GM19043 (cell line): ENCODE results near the gene PLEKHA7.
"Not testable (repeated sequence)": the region's sequence is repeated elsewhere in the genome, so short reads cannot be mapped to it uniquely, and the experiment has no call there.

Experiments
- ATAC-seq: cut with Tn5 transposase; IDR thresholded peaks from one replicate; pipeline ENCODE4 v1.9.1; 2021; ENCODE audit warnings: low read depth; ENCODE audit not compliant: unreplicated experiment

Gene PLEKHA7, protein sequence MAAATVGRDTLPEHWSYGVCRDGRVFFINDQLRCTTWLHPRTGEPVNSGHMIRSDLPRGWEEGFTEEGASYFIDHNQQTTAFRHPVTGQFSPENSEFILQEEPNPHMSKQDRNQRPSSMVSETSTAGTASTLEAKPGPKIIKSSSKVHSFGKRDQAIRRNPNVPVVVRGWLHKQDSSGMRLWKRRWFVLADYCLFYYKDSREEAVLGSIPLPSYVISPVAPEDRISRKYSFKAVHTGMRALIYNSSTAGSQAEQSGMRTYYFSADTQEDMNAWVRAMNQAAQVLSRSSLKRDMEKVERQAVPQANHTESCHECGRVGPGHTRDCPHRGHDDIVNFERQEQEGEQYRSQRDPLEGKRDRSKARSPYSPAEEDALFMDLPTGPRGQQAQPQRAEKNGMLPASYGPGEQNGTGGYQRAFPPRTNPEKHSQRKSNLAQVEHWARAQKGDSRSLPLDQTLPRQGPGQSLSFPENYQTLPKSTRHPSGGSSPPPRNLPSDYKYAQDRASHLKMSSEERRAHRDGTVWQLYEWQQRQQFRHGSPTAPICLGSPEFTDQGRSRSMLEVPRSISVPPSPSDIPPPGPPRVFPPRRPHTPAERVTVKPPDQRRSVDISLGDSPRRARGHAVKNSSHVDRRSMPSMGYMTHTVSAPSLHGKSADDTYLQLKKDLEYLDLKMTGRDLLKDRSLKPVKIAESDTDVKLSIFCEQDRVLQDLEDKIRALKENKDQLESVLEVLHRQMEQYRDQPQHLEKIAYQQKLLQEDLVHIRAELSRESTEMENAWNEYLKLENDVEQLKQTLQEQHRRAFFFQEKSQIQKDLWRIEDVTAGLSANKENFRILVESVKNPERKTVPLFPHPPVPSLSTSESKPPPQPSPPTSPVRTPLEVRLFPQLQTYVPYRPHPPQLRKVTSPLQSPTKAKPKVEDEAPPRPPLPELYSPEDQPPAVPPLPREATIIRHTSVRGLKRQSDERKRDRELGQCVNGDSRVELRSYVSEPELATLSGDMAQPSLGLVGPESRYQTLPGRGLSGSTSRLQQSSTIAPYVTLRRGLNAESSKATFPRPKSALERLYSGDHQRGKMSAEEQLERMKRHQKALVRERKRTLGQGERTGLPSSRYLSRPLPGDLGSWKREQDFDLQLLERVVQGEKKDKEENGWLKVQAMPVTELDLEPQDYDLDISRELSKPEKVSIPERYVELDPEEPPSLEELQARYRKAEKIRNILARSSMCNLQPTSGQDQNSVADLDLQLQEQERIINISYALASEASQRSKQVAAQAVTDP

DNA sequence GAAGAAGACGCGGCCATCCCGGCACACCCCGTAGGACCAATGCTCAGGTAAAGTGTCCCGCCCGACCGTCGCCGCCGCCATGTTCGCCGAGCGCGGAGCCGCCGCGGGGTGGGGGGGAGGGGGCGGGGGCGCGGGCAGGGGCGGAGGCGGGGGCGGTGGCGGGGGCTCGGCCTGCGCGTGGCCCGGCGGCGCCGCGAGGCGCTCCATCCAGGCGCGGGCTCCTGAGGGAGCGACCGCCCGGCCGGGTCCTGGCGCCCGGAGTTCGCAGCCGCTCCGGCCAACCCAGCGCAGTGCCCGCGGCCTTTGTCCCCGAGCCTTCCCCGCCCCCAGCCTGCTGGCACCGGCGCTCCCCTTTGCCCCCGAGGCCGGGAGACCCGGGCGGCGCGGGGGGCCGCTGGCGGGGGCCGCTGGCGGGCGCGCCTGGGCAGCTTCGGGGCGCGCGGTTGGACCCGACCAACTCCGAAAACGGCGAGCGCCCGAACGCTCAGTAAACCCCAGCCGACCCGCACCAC is at the start of gene PLEKHA7:
Gene PLEKHA7, minus strand, starts transcription at position 94 of the 512 bp plus-strand sequence. Its CDS starts 13 bp downstream, at position 81.
- no peak for ATAC-seq

DNA sequence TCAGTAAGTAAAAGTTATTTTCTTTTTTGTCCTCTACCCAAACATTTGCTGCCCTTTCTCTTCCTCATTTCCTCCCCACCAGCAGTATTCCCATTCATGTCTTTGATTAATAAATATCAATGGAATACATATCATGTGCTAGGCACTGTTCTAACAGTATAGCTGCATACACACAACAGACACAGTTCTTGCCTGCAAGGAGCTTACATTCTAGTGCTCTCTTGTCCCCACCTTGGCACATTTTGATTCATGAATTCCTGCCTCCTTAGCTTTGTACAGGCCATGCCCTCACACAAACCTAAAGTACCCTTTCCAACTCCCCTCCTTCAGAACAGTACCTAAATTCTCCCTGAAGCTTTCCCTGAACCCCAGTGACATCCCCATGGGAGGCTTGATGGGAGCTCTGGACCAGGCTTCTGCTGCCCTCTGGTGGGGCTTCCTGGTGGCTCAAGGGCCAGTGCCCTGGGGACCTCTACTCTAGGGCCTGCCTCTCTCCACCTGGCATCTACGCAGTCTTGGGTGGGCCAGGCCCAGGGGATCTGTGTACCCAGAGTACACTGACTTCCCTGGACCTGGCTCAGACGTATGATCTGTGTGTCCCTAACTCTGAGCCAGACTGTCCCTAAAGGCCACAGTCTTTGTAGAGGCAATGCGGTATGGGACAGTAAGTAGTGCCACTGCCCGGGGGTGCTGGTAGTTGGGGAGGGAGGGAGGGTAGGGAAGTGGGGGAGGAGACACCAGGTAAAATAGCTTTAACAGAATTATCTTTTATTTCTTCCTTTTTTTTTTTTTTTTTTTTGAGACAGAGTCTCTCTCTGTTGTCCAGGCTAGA is 49.2 kb upstream of the PLEKHA7 start:
- ATAC-seq: peak; percentile 57

DNA sequence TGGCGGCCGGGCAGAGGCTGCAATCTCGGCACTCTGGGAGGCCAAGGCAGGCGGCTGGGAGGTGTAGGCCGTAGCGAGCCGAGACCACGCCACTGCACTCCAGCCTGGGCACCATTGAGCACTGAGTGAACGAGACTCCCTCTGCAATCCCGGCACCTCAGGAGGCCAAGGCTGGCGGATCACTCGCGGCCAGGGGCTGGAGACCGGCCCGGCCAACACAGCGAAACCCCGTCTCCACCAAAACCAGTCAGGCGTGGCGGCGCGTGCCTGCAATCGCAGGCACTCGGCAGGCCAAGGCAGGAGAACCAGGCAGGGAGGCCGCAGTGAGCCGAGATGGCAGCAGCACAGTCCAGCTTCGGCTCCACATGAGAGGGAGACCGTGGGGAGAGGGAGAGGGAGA is 36.9 kb upstream of the PLEKHA7 start:
- ATAC-seq: not testable (repeated sequence)

DNA sequence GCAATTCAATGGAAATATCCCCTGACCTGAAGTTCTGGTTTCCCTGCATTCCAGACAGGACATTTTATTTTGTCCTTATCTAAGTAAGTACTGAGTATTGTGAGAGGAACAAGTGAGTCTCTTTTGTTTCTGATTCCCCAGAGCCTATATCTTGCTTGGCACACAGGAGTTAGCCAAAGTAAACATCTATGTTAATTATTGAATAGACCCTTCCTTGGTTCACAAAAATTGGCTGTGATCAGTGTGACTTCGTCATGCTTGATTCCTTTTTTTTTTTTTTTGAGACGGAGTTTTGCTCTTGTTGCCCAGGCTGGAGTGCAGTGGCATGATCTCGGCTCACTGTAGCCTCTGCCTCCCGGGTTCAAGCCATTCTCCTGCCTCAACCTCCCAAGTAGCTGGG is 34.3 kb upstream of the PLEKHA7 start:
- not testable (repeated sequence) for ATAC-seq

DNA sequence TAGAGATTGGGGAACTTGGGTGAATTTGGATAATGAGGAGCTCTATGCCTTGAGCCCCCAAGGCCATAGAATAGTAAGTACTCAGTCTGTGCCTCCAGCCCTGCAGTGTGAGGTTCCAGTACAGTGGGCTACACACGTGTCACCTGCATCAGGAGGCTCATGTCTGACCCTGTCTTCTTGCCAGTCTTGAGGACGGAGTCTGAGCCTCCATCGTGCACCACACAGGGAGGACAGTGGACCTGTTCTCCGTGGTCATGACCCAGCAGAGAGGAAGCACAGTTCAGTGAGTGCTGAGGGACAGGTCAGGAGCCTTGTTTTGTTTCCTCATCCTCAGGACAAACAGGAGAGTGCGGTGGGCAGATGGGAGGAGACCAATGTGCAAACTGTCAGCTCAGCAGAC is 32.5 kb upstream of the PLEKHA7 start:
- no peak for ATAC-seq

DNA sequence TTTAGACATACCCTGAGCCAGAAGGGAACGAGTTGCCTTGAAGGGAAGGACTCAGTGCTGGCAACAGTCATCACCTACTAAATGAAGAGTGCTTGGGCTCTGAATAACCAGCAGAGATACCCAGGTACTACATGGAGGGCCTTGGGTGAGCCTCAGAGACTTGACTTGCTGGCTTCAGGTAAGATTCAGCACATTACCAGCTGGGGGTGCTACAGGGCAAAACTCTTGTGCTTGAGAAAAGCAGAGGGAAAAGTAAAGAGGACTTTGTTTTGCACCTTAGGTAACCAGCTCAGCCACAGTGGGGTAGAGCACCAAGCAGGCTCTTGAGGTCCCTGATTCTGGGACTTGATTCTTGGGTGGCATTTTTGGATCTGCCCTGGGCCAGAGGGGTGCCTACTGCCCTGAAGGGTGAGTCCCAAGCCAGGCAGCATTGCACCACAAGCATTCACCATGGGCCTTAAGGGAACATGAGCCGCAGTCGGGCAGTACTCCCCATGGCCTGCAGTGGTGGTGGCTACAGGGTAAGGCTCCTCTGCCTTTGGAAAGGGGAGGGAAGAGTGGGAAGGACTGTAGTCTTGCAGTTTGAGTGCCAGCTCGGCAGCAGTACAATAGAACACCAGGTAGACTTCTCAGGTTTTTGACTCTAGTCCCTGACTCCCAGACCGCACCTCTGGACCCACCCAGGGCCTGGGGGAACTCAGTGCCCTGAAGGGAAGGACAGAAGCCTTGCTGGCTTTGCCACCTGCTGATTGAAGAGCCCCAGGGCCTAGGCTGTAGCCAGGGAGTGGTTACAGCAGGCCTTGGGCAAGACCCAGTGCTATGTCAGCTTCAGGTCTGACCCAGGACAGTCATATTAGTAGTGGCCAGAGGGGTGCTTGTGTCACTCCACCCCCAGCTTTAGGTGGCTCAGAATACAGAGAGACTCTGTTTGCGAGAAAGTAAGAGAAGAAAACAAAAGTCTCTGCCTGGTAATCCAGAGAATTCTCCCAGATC is 22.7 kb upstream of the PLEKHA7 start:
- no peak for ATAC-seq

DNA sequence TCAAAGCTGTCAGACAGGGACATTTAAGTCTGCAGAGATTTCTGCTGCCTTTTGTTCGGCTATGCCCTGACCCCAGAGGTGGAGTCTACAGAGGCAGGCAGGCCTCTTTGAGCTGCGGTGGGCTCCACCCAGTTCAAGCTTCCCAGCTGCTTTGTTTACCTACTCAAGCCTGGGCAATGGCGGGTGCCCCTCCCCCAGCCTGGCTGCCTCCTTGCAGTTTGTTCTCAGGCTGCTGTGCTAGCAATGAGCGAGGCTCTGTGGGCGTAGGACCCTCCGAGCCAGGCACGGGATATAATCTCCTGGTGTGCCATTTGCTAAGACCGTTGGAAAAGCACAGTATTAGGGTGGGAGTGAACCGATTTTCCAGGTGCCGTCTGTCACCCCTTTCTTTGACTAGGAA is 19.8 kb upstream of the PLEKHA7 start:
- not testable (repeated sequence) for ATAC-seq

DNA sequence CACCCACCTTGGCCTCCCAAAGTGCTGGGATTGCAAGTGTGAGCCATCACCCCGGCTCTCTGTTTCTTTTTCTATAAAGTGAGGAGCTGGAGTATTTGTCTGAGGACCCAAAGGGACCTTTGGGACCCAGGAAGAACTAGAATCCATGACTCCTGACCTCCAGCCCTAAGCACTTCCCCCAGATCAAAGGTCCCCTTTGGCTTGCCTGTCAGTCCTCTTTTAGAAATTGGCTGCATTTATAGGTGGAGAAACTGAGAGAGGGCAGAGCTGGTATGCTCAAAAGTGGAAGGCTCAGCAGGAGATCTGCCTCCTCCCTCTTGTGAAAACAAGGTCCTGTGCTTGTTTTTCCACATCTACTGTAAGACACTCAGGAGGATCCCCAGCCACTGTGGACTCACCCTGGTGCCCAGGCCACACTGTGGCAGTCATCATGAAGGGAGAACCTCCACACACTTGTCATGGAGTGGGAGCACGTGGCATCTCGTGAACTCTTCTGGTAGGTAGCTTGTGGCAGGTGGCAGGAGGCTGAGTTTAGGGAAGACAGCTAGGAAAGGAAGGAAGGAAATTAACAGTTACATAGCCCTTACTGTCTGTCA is 12.4 kb upstream of the PLEKHA7 start:
- no peak for ATAC-seq

DNA sequence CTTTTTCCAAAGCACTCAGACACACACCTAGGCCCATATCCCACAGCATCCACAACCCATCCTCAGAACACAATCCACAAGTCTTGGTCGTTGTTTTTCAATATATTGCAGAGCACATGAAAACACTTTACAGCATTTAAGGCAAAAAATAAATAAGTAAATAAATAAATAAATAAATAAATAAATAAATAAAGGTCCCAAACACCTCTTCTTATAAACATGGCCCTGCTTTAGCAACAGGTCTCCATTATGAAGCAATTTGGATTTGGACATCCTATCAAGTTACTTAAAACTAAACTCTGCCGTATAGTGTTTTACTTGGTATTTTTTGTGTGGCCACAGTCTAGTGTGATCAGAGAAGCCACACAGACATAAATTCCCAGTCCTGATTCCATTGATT is 10.7 kb upstream of the PLEKHA7 start:
- ATAC-seq: no peak

DNA sequence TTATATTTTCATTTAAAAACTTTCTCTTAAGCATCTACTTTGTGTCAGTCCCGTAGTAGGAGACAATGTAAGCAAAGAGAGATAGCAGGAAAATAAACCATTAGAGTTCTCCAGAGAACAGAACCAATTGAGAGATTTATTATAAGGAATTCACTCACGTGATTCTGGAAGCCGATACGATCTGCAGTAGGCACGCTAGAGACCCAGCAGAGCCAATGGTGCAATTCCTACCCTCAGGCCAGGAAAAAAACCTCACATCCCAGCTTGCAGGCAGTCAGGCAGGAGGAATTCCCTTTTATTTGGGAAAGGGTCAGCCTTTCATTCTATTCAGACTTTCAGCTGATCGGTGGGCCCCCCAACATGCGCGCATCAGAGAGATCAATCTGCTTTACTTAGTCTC is 7.3 kb upstream of the PLEKHA7 start:
- no peak for ATAC-seq

DNA sequence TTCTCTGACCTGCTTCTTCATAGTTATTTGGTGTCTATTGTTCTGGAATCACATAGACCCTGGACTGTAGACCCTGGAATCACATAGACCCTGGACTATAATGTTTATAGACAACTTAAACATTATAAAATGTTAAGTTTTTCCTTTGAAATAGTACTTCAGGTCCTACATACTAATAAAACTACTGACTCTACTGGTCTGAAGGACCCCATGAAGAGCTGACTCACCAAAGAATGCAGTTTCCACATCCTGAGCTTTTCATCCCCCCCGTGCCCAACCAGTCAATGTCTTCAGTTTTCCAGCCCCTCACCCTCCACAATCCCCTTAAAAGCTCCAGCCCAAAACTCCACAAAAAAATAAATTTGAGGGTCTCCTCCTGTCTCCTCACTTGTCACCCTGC is 6.6 kb upstream of the PLEKHA7 start:
- ATAC-seq: no peak

DNA sequence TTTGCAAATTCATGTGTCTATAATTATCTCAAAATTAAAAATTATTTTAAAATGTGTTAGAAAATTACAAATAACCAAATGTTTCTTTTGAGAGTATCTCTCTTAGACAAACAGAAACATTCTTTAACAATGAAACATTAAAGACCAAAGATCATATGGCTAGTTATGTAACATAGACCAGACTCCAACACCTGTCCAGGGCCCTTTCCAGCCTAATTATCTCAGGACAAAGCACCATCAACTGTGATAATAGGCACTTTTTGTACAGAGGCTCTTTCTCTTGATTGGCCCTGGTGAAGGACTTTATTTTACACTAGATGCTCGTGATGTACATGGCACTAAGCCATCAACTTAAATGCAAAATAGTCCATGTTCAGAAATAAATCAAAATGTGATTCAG is 5.0 kb upstream of the PLEKHA7 start:
- no peak for ATAC-seq

DNA sequence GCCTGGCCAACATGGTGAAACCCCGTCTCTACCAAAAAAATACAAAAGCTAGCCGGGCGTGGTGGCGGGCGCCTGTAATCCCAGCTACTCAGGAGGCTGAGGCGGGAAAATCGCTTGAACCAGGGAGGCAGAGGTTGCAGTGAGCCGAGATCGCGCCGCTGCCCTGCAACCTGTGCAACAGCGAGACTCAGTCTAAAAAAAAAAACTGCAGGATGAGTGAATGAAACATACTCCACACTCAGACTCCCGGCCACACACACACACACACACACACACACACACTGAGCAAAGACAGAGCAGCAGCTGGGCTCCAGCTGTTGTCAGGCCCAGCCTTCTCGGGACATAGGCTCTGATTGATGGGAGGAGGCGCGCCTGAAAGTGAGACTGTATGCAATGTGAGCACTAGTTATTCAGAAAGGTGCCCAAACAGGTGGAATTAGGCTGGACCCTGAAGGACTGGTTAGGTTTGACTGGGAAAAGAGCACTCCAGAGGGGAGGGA is 1.5 kb upstream of the PLEKHA7 start:
- no peak for ATAC-seq

DNA sequence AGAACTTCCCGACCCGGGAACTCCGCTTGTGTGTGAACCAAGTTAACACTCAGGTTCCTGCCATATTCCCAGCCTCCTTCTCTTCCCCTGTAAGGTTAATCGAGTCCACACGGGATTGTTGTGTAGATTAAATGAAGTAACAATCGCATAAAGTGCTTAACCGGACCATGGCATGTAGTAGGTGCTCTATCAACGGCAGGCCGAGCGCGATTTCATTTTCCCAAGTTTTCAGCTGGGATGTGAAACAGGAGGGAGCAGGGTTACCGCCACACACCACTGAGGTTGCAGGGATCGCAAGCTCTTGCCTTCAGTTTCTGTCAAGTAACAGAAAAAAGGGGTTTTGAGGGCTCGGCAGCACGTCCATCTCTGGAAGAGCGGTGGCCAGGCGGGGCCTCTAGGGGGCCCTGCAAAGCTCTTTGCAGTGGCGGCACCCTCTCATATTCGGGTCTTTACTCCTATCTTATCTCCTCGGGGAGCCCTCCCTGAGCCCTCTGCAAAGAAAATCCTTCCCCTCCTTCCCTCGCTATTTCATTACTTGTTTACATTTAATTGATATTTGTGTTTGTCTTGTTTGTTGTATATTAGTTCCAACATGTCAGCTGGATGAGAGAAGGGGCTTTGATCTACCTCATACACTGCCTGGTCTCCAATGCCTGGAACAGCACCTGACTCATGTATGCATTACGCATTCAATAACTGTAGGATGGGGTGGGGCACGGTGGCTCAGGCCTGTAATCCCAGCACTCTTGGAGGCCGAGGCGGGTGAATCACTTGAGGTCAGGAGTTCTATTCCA is 816 bp upstream of the PLEKHA7 start:
- no peak for ATAC-seq

DNA sequence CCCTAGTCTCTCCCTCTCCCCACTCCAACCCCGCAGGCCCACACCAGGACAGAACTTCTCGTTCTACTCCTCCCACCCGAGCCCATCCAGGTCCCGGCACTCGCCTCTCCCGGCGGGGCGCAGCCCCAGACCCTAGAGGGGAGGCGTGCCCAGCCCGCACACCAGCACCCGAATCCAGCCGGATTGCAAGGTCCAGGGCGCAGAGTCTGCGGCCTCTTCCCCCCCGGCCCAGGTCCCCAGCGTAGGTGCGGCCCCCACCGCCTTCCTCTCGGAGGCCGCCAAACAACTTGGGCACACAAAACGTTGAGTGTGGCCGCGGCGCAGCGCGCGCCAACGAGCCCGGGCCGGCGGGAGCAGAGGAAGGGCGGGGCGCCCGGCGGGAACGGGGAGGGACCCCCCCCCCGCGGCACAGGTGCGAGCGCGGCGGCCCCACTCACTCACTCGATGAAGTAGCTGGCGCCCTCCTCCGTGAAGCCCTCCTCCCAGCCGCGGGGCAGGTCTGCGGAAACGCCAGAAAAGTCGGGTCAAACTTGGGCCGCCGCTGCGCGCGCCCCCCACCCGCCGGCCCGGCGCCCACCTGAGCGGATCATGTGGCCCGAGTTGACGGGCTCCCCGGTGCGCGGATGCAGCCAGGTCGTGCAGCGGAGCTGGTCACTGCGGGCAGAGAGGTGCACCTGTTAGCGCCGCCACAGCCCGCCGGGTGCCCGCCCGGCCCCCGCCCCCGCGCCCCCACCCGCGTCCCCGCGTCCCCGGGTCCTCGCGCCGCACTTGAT is 480 bp downstream of the PLEKHA7 start:
- no peak for ATAC-seq

DNA sequence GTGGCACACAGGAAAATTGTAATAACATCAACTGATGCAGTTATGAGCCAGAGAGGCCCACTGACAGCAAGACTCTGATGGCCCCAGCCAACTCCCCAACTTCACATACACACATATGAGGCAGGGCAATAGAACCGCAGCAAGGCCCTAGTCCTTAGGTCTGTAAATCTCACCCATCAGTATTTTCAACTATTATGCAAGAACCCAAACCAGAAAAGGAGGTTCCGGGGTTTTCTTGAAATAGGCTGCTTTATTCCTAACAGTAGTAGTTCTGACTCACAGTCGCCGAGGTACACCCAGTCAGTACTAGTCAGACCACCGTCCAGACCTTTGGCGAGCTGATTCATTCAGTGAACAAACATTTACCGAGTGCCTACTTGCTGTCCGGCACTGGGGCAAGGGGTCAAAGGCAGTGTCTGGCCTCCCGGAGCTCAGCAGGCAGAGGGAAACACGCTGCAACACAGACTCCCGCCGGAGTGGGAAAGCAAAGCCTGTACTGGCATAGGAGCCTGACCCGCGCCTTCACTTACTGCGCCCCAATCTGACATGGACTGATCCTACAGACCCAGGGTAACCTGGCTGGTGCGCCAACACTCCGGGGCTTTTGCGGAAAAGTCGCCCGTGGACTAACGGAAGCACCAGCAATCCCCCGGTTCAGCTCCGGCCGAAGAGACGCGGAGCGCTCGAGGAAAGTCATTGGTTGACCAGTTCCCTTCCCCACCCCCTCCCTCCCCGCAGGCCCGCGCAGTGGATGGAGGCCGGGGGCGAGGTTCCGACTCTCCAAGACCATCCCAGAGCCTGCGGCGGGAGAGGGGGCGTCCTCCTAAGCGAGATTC is 1.3 kb downstream of the PLEKHA7 start:
- no peak for ATAC-seq
